ENCODE measurements around the gene MUTYH.
A peak's percentile ranks its signal among the peaks of the same experiment; 100 is the strongest.

MUTYH gene

GRCh38 chr1:45303520-45304310 is 36.5 kb downstream of the MUTYH start:
- DNase-seq (ENCODE audit: low spot score) = peak; percentile 96
- H2AFZ ChIP-seq (ENCODE audit: low read length) = peak overlapping the region; percentile 97
- H2BK12ac ChIP-seq (ENCODE audit: low read length) = no peak overlapping the region

GRCh38 chr1:45302505-45303150 is 37.6 kb downstream of the MUTYH start:
- Histone ChIP-seq H3K27ac (replicated peaks; ENCODE audit: low read length) (no peak overlapping the region), H3K4me3 (ENCODE audit: low read length in 2 of 2) (peak overlapping the region in 1 of 2 donors; percentile 76), H3K27me3 (ENCODE audit: control insufficient read depth in 3 of 3, insufficient read depth in 3 of 3, low read depth in 1 of 3, low read length in 3 of 3) (no peaks in the 10 kb centered on the region), H2BK15ac (ENCODE audit: low read length) (no peak overlapping the region), H2BK120ac (ENCODE audit: low read depth, low read length) (no peak overlapping the region), H3K36me3 (replicated peaks in 1 of 2; ENCODE audit: control insufficient read depth in 2 of 2, insufficient read depth in 2 of 2, low read length in 2 of 2) (no peaks in the 10 kb centered on the region), H3K23ac (ENCODE audit: low read depth, low read length, poor library complexity) (no peak overlapping the region), H2BK5ac (ENCODE audit: low read length) (no peak overlapping the region), H4K8ac (ENCODE audit: low read depth, low read length) (no peak overlapping the region), H4K91ac (ENCODE audit: low read depth, low read length, poor library complexity) (no peak overlapping the region), H3K14ac (ENCODE audit: low read length) (no peak overlapping the region), H3K4ac (ENCODE audit: low read length) (no peak overlapping the region), H3K9ac (ENCODE audit: low read depth, low read length, poor library complexity) (no peak overlapping the region), H2AK5ac (ENCODE audit: low read depth, low read length) (no peak overlapping the region), H2BK12ac (ENCODE audit: low read length) (no peak overlapping the region), H3K4me1 (ENCODE audit: control insufficient read depth in 2 of 2, insufficient read depth in 1 of 2, low read depth in 1 of 2, low read length in 2 of 2) (peaks cover 14 to 18% of the 10 kb centered on the region in 2 donors), H2AFZ (ENCODE audit: low read length) (no peak overlapping the region), H3K79me1 (ENCODE audit: low read depth, low read length) (no peaks in the 10 kb centered on the region), H3K9me3 (replicated peaks in 1 of 2; ENCODE audit: control insufficient read depth in 2 of 2, insufficient read depth in 1 of 2, low read depth in 1 of 2, low read length in 2 of 2) (no peaks in the 10 kb centered on the region), H3K18ac (ENCODE audit: low read length) (no peak overlapping the region), H3K4me2 (ENCODE audit: insufficient read depth, low read length, poor library complexity, severe bottlenecking) (peak overlapping the region; percentile 64)
- no CpG with 5 or more reads among the region's 16 CpGs for WGBS, 2 donors (ENCODE audit: extremely low coverage in 2 of 2, insufficient read length in 2 of 2, insufficient replicate concordance in 1 of 2)
- no peak for DNase-seq (ENCODE audit: low spot score)

More at GRCh38 chr1:45303520-45304310, 36.5 kb downstream of the MUTYH start:
- Histone ChIP-seq H3K79me1 (ENCODE audit: low read depth, low read length) (no peaks in the 10 kb centered on the region), H3K4ac (ENCODE audit: low read length) (no peak overlapping the region), H3K4me2 (ENCODE audit: insufficient read depth, low read length, poor library complexity, severe bottlenecking) (peak overlapping the region; percentile 72), H3K4me3 (ENCODE audit: low read length in 2 of 2) (peak overlapping the region; percentile 76 to 95), H2AK5ac (ENCODE audit: low read depth, low read length) (peak overlapping the region; percentile 10), H3K4me1 (ENCODE audit: control insufficient read depth in 2 of 2, insufficient read depth in 1 of 2, low read depth in 1 of 2, low read length in 2 of 2) (peaks cover 10 to 11% of the 10 kb centered on the region in 2 donors), H4K91ac (ENCODE audit: low read depth, low read length, poor library complexity) (no peak overlapping the region), H2BK120ac (ENCODE audit: low read depth, low read length) (no peak overlapping the region), H4K8ac (ENCODE audit: low read depth, low read length) (no peak overlapping the region), H2BK15ac (ENCODE audit: low read length) (no peak overlapping the region), H3K27ac (replicated peaks; ENCODE audit: low read length) (peak overlapping the region; percentile 88), H3K9me3 (replicated peaks in 1 of 2; ENCODE audit: control insufficient read depth in 2 of 2, insufficient read depth in 1 of 2, low read depth in 1 of 2, low read length in 2 of 2) (no peaks in the 10 kb centered on the region), H3K14ac (ENCODE audit: low read length) (no peak overlapping the region), H3K23ac (ENCODE audit: low read depth, low read length, poor library complexity) (peak overlapping the region; percentile 97), H3K9ac (ENCODE audit: low read depth, low read length, poor library complexity) (peak overlapping the region; percentile 87), H2BK5ac (ENCODE audit: low read length) (peak overlapping the region; percentile 95), H3K36me3 (replicated peaks in 1 of 2; ENCODE audit: control insufficient read depth in 2 of 2, insufficient read depth in 2 of 2, low read length in 2 of 2) (no peaks in the 10 kb centered on the region), H3K27me3 (ENCODE audit: control insufficient read depth in 3 of 3, insufficient read depth in 3 of 3, low read depth in 1 of 3, low read length in 3 of 3) (no peaks in the 10 kb centered on the region), H3K18ac (ENCODE audit: low read length) (peak overlapping the region; percentile 99)
- WGBS, 2 donors (ENCODE audit: extremely low coverage in 2 of 2, insufficient read length in 2 of 2, insufficient replicate concordance in 1 of 2) = no CpG with 5 or more reads among the region's 68 CpGs

DNA sequence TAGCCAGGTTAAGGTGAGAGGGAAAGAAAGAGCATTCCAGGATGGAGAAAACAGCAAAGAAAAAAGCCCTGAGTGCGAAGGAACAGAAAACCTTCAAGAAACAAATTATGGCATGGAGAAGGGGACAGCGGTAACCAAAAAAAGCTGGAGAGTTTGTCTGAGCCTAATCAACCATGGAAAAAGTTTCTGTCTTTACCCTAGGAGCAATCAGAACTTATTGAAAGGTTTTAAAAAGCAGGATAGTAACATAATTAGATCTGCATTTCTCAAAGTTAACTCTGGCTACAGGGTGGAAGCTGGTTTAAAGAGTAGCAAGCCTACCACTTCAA is 39.6 kb downstream of the MUTYH start:
- Histone ChIP-seq H2BK120ac (ENCODE audit: low read depth, low read length) (no peak overlapping the region), H2AK5ac (ENCODE audit: low read depth, low read length) (no peak overlapping the region), H3K14ac (ENCODE audit: low read length) (no peak overlapping the region), H2BK5ac (ENCODE audit: low read length) (no peak overlapping the region), H4K91ac (ENCODE audit: low read depth, low read length, poor library complexity) (no peak overlapping the region), H3K23ac (ENCODE audit: low read depth, low read length, poor library complexity) (no peak overlapping the region), H3K18ac (ENCODE audit: low read length) (no peak overlapping the region), H3K27ac (replicated peaks; ENCODE audit: low read length) (no peak overlapping the region), H3K79me1 (ENCODE audit: low read depth, low read length) (no peaks in the 10 kb centered on the region), H3K4ac (ENCODE audit: low read length) (no peak overlapping the region), H3K36me3 (replicated peaks in 1 of 2; ENCODE audit: control insufficient read depth in 2 of 2, insufficient read depth in 2 of 2, low read length in 2 of 2) (no peaks in the 10 kb centered on the region), H3K27me3 (ENCODE audit: control insufficient read depth in 3 of 3, insufficient read depth in 3 of 3, low read depth in 1 of 3, low read length in 3 of 3) (no peaks in the 10 kb centered on the region), H3K4me2 (ENCODE audit: insufficient read depth, low read length, poor library complexity, severe bottlenecking) (no peak overlapping the region), H2BK12ac (ENCODE audit: low read length) (no peak overlapping the region), H3K9ac (ENCODE audit: low read depth, low read length, poor library complexity) (no peak overlapping the region), H2BK15ac (ENCODE audit: low read length) (no peak overlapping the region), H3K4me1 (ENCODE audit: control insufficient read depth in 2 of 2, insufficient read depth in 1 of 2, low read depth in 1 of 2, low read length in 2 of 2) (peaks cover 19 to 22% of the 10 kb centered on the region in 2 donors), H4K8ac (ENCODE audit: low read depth, low read length) (no peak overlapping the region), H2AFZ (ENCODE audit: low read length) (no peak overlapping the region), H3K9me3 (replicated peaks in 1 of 2; ENCODE audit: control insufficient read depth in 2 of 2, insufficient read depth in 1 of 2, low read depth in 1 of 2, low read length in 2 of 2) (no peaks in the 10 kb centered on the region), H3K4me3 (ENCODE audit: low read length in 2 of 2) (no peak overlapping the region)
- DNase-seq (ENCODE audit: low spot score) = no peak
- WGBS, 2 donors (ENCODE audit: extremely low coverage in 2 of 2, insufficient read length in 2 of 2, insufficient replicate concordance in 1 of 2) = no CpG with 5 or more reads among the region's 2 CpGs

GRCh38 chr1:45299981-45300668 is 40.1 kb downstream of the MUTYH start:
- Histone ChIP-seq H3K4me3 (ENCODE audit: low read length in 2 of 2) (no peak overlapping the region), H3K9me3 (replicated peaks in 1 of 2; ENCODE audit: control insufficient read depth in 2 of 2, insufficient read depth in 1 of 2, low read depth in 1 of 2, low read length in 2 of 2) (no peaks in the 10 kb centered on the region), H3K4me2 (ENCODE audit: insufficient read depth, low read length, poor library complexity, severe bottlenecking) (no peak overlapping the region), H4K91ac (ENCODE audit: low read depth, low read length, poor library complexity) (no peak overlapping the region), H2BK120ac (ENCODE audit: low read depth, low read length) (no peak overlapping the region), H3K9ac (ENCODE audit: low read depth, low read length, poor library complexity) (no peak overlapping the region), H3K27me3 (ENCODE audit: control insufficient read depth in 3 of 3, insufficient read depth in 3 of 3, low read depth in 1 of 3, low read length in 3 of 3) (no peaks in the 10 kb centered on the region), H2BK12ac (ENCODE audit: low read length) (no peak overlapping the region), H2BK15ac (ENCODE audit: low read length) (no peak overlapping the region), H3K27ac (replicated peaks; ENCODE audit: low read length) (no peak overlapping the region), H3K14ac (ENCODE audit: low read length) (no peak overlapping the region), H2AK5ac (ENCODE audit: low read depth, low read length) (no peak overlapping the region), H4K8ac (ENCODE audit: low read depth, low read length) (no peak overlapping the region), H2BK5ac (ENCODE audit: low read length) (no peak overlapping the region), H3K36me3 (replicated peaks in 1 of 2; ENCODE audit: control insufficient read depth in 2 of 2, insufficient read depth in 2 of 2, low read length in 2 of 2) (no peaks in the 10 kb centered on the region), H3K4me1 (ENCODE audit: control insufficient read depth in 2 of 2, insufficient read depth in 1 of 2, low read depth in 1 of 2, low read length in 2 of 2) (peaks cover 19 to 21% of the 10 kb centered on the region in 2 donors), H3K4ac (ENCODE audit: low read length) (no peak overlapping the region), H3K23ac (ENCODE audit: low read depth, low read length, poor library complexity) (no peak overlapping the region), H3K79me1 (ENCODE audit: low read depth, low read length) (no peaks in the 10 kb centered on the region), H2AFZ (ENCODE audit: low read length) (no peak overlapping the region), H3K18ac (ENCODE audit: low read length) (no peak overlapping the region)
- peak; percentile 53 for DNase-seq (ENCODE audit: low spot score)
- whole genome bisulfite sequencing, 2 donors (ENCODE audit: extremely low coverage in 2 of 2, insufficient read length in 2 of 2, insufficient replicate concordance in 1 of 2) = no CpG with 5 or more reads among the region's 4 CpGs

Measured in neuronal stem cell (in vitro differentiated cells).